HepG2 (cell line): Measurements from ENCODE around the gene PDZD7. TPM values are rescaled to one million over a fixed set of nuclear protein-coding genes. Genes with fewer than 3 reads are reported as not detected.
A peak's percentile ranks its signal among the peaks of the same experiment; 100 is the strongest.

ENCODE experiments used
- AGO2 ChIP-seq: fragments of 200-400 bp; formaldehyde crosslinking; optimal IDR thresholded peaks from 2 replicates; pipeline ENCODE3; 2017; ENCODE audit warnings: mild to moderate bottlenecking, low read depth, low read length, moderate library complexity
- CERS6 ChIP-seq: sonication (generic); formaldehyde crosslinking; IDR thresholded peaks from 2 replicates; pipeline ENCODE4 v1.5.0; 2020; ENCODE audit warnings: missing genetic modification reagents
- DDIT3 ChIP-seq: sonication (generic); formaldehyde crosslinking; IDR thresholded peaks from 2 replicates; pipeline ENCODE4 v1.4.0; 2020; ENCODE audit warnings: mild to moderate bottlenecking, missing genetic modification reagents
- DR1 ChIP-seq: sonication (generic); formaldehyde crosslinking; IDR thresholded peaks from 2 replicates; pipeline ENCODE4 v1.8.0; 2021; ENCODE audit warnings: mild to moderate bottlenecking, missing genetic modification reagents, inconsistent platforms
- FOXK2 ChIP-seq: fragments of 450-650 bp; IDR thresholded peaks from 2 replicates; pipeline ENCODE4 v1.6.1; 2016
- HOXA9 ChIP-seq: sonication (generic); formaldehyde crosslinking; IDR thresholded peaks from 2 replicates; pipeline ENCODE4 v1.8.1; 2022; ENCODE audit warnings: missing genetic modification reagents, mild to moderate bottlenecking, moderate library complexity, borderline replicate concordance
- ISX ChIP-seq: sonication (generic); formaldehyde crosslinking; conservative IDR thresholded peaks from 2 replicates; pipeline ENCODE4 v1.5.0; 2020; ENCODE audit warnings: missing genetic modification reagents
- NCOA2 ChIP-seq: sonication (generic); formaldehyde crosslinking; IDR thresholded peaks from 2 replicates; pipeline ENCODE4 v1.8.0; 2022; ENCODE audit warnings: inconsistent platforms
- PHF8 ChIP-seq: sonication (generic); formaldehyde crosslinking; IDR thresholded peaks from 2 replicates; pipeline ENCODE4 v1.5.0; 2020; ENCODE audit warnings: missing genetic modification reagents
- RORA ChIP-seq: sonication (generic); formaldehyde crosslinking; IDR thresholded peaks from 2 replicates; pipeline ENCODE4 v1.5.0; 2020; ENCODE audit warnings: mild to moderate bottlenecking, missing genetic modification reagents, moderate library complexity
- SP2 ChIP-seq: sonication (generic); formaldehyde crosslinking; IDR thresholded peaks from 2 replicates; pipeline ENCODE4 v1.5.1; 2020; ENCODE audit warnings: mild to moderate bottlenecking, missing genetic modification reagents
- THAP11 ChIP-seq: IDR thresholded peaks from 2 replicates; pipeline ENCODE4 v1.6.1; 2016; ENCODE audit warnings: missing biosample characterization, missing genetic modification reagents
- ZBTB3 ChIP-seq: sonication (generic); formaldehyde crosslinking; IDR thresholded peaks from 2 replicates; pipeline ENCODE4 v1.4.0; 2020; ENCODE audit warnings: low read depth, mild to moderate bottlenecking, moderate library complexity, missing genetic modification reagents, borderline replicate concordance
- ZNF232 ChIP-seq: sonication (generic); formaldehyde crosslinking; IDR thresholded peaks from 2 replicates; pipeline ENCODE4 v1.4.0; 2020; ENCODE audit warnings: missing genetic modification reagents, borderline replicate concordance
- ZNF24 ChIP-seq: fragments of 450-650 bp; IDR thresholded peaks from 2 replicates; pipeline ENCODE4 v1.6.1; 2017; ENCODE audit warnings: antibody characterized with exemption, mild to moderate bottlenecking
- ZNF383 ChIP-seq: sonication (generic); formaldehyde crosslinking; IDR thresholded peaks from 2 replicates; pipeline ENCODE4 v1.4.0; 2020; ENCODE audit warnings: missing genetic modification reagents, mild to moderate bottlenecking, borderline replicate concordance
- ZNF569 ChIP-seq: sonication (generic); formaldehyde crosslinking; IDR thresholded peaks from 2 replicates; pipeline ENCODE4 v1.5.0; 2020; ENCODE audit warnings: mild to moderate bottlenecking, missing genetic modification reagents, moderate library complexity, borderline replicate concordance
- ZSCAN25 ChIP-seq: sonication (generic); formaldehyde crosslinking; IDR thresholded peaks from 2 replicates; pipeline ENCODE4 v1.8.0; 2022; ENCODE audit warnings: mild to moderate bottlenecking, missing genetic modification reagents
- polyA plus RNA-seq, 8 experiments: library from polyadenylated mRNA; depleted of rRNA in 3 of 8; stranded (reverse) in 7 of 8; unstranded in 1 of 8; fragments of >200 nt; fragmentation: Illumina TruSeq in 4 of 8; extraction: Trizol in 4 of 8; gene quantifications; 2 replicates each; pipeline versions ENCODE4 v1.2.1 to v1.2.3, GENCODE V29; 2011 to 2016; ENCODE audit warnings: low read depth in 4 of 8, missing spikeins in 1 of 8, mixed read lengths in 1 of 8; ENCODE audit not compliant: insufficient read depth in 1 of 8
- total RNA-seq, 5 experiments: library from RNA; depleted of rRNA; stranded (reverse); fragments of >200 nt; fragmentation: Illumina TruSeq; extraction: Trizol; gene quantifications; 2 replicates each; pipeline ENCODE4 v1.2.3, GENCODE V29; 2016; ENCODE audit warnings: low read depth in 1 of 5
- TF ChIP-seq, protein P1 (sequence below): sonication (generic); formaldehyde crosslinking; IDR thresholded peaks from 2 replicates; pipeline ENCODE4 v1.5.0; 2020; ENCODE audit warnings: mild to moderate bottlenecking, missing genetic modification reagents, borderline replicate concordance

The PDZD7 gene
- total and polyA plus RNA-seq, 2 of the 13 experiments (the other 11 are each of a cell fraction or from before 2014, with no cell fraction given), result 0.58 to 0.73 TPM

GRCh38 chr10:100986952-100987684 is 43.8 kb downstream of the PDZD7 start, which contains the start of the genes MRPL43 and TWNK (continued):
- TF ChIP-seq DDIT3 (CRISPR knock-in tag) (no peak), ZNF24 (no peak), DR1 (CRISPR knock-in tag) (peak; percentile 49; the same call in 1 of the 2 replicates), ZNF569 (CRISPR knock-in tag) (no peak), RORA (CRISPR knock-in tag) (no peak), CERS6 (0 out of 2 replicates have a peak, but pooled peaks have one; percentile 16), ZNF383 (CRISPR knock-in tag) (no peak), HOXA9 (CRISPR knock-in tag) (peak; percentile 94), ZNF232 (CRISPR knock-in tag) (0 out of 2 replicates have a peak, but pooled peaks have one; percentile 22), AGO2 (peak; percentile 100), PHF8 (CRISPR knock-in tag) (peak; percentile 93), THAP11 (peak; percentile 90), ISX (CRISPR knock-in tag) (0 out of 2 replicates have a peak, but pooled peaks have one; percentile 47), NCOA2 (0 out of 2 replicates have a peak, but pooled peaks have one; percentile 11), SP2 (peak; percentile 92), FOXK2 (peak; percentile 60; the same call in 1 of the 2 replicates), ZSCAN25 (no peak), ZBTB3 (CRISPR knock-in tag) (no peak)
- TF ChIP-seq, protein P1, sequence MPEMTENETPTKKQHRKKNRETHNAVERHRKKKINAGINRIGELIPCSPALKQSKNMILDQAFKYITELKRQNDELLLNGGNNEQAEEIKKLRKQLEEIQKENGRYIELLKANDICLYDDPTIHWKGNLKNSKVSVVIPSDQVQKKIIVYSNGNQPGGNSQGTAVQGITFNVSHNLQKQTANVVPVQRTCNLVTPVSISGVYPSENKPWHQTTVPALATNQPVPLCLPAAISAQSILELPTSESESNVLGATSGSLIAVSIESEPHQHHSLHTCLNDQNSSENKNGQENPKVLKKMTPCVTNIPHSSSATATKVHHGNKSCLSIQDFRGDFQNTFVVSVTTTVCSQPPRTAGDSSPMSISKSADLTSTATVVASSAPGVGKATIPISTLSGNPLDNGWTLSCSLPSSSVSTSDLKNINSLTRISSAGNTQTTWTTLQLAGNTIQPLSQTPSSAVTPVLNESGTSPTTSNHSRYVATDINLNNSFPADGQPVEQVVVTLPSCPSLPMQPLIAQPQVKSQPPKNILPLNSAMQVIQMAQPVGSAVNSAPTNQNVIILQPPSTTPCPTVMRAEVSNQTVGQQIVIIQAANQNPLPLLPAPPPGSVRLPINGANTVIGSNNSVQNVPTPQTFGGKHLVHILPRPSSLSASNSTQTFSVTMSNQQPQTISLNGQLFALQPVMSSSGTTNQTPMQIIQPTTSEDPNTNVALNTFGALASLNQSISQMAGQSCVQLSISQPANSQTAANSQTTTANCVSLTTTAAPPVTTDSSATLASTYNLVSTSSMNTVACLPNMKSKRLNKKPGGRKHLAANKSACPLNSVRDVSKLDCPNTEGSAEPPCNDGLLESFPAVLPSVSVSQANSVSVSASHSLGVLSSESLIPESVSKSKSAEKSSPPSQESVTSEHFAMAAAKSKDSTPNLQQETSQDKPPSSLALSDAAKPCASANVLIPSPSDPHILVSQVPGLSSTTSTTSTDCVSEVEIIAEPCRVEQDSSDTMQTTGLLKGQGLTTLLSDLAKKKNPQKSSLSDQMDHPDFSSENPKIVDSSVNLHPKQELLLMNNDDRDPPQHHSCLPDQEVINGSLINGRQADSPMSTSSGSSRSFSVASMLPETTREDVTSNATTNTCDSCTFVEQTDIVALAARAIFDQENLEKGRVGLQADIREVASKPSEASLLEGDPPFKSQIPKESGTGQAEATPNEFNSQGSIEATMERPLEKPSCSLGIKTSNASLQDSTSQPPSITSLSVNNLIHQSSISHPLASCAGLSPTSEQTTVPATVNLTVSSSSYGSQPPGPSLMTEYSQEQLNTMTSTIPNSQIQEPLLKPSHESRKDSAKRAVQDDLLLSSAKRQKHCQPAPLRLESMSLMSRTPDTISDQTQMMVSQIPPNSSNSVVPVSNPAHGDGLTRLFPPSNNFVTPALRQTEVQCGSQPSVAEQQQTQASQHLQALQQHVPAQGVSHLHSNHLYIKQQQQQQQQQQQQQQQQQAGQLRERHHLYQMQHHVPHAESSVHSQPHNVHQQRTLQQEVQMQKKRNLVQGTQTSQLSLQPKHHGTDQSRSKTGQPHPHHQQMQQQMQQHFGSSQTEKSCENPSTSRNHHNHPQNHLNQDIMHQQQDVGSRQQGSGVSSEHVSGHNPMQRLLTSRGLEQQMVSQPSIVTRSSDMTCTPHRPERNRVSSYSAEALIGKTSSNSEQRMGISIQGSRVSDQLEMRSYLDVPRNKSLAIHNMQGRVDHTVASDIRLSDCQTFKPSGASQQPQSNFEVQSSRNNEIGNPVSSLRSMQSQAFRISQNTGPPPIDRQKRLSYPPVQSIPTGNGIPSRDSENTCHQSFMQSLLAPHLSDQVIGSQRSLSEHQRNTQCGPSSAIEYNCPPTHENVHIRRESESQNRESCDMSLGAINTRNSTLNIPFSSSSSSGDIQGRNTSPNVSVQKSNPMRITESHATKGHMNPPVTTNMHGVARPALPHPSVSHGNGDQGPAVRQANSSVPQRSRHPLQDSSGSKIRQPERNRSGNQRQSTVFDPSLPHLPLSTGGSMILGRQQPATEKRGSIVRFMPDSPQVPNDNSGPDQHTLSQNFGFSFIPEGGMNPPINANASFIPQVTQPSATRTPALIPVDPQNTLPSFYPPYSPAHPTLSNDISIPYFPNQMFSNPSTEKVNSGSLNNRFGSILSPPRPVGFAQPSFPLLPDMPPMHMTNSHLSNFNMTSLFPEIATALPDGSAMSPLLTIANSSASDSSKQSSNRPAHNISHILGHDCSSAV, result no peak
